D721Med (cell line): Measurements from ENCODE around the gene USB1.

Experiments used
- DNase-seq: peaks from one replicate; pipeline ENCODE4 v3.0.0; 2011; ENCODE audit warnings: low spot score; ENCODE audit not compliant: insufficient read length
- FAIRE-seq: peaks from 2 replicates; lab custom pipeline; 2011; peaks lifted over from hg19 to GRCh38; lab: Jason Lieb, UNC
- TF ChIP-seq, protein P1 (sequence below): IDR thresholded peaks from 2 replicates; pipeline ENCODE4 v1.5.1; 2012; ENCODE audit warnings: mild to moderate bottlenecking, control low read depth; ENCODE audit not compliant: insufficient read depth; ENCODE audit errors: missing control alignments

Gene USB1

DNA sequence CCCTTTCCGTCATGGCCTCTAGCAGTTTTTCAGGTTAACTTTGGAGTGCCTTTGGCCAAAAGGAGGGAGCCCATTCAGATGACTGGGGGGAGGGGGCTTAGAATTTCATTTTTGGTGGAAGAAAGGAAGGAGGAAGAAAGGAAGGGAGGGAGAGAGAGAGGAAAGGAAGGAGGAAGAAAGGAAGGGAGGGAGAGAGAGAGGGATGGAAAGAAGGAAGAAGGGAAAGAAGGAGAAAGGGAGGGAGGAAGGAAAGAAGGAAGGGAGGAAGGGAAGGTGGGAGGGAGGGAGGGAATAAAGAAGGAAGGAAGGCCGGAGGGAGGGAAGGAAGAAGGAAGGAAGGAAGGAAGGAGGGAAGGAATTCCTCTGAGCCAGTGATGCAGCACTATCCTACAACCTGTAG lies 50.1 kb downstream of the USB1 start:
- DNase-seq (no peak), FAIRE-seq (no peak)
- TF ChIP-seq, protein P1, sequence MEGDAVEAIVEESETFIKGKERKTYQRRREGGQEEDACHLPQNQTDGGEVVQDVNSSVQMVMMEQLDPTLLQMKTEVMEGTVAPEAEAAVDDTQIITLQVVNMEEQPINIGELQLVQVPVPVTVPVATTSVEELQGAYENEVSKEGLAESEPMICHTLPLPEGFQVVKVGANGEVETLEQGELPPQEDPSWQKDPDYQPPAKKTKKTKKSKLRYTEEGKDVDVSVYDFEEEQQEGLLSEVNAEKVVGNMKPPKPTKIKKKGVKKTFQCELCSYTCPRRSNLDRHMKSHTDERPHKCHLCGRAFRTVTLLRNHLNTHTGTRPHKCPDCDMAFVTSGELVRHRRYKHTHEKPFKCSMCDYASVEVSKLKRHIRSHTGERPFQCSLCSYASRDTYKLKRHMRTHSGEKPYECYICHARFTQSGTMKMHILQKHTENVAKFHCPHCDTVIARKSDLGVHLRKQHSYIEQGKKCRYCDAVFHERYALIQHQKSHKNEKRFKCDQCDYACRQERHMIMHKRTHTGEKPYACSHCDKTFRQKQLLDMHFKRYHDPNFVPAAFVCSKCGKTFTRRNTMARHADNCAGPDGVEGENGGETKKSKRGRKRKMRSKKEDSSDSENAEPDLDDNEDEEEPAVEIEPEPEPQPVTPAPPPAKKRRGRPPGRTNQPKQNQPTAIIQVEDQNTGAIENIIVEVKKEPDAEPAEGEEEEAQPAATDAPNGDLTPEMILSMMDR = no peak

DNA sequence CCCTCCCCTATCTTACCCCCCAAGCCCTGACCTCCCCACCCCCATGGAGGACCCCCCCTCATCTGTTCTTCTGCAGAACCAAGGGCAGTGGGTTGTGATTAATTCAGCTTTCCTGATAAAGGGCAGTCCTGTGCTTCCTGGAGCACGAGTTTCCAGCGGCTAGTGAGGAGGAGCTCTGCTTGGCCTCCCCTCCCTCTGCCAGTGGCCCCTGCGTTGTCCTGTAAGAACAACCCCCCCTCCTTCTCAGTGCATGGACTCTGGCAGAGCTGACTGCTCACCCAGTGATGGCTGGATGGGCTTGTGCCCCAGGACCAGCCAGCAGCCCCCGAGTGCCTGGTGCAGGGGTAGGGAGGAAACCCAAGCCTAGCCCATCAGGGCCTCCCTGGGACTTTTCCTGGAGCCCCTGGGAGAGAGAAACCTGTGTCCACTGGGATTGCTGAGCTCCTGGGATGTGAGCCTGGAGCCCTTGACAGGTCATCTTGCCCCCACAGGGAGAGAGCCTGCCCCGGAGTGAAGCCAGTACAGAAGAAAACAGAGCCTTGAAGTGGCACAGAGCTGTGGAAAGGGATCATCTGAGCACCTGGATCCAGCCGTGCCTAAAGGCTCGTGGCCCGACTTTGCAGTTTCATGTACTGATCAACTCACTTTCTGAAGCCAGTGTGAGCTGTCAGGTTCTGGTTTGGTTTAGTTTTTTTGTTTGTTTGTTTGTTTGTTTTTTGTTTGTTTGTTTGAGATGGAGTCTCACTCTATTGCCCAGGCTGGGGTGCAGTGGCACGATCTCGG lies 50.8 kb downstream of the USB1 start:
- DNase-seq (no peak), FAIRE-seq (no peak)
- TF ChIP-seq, protein P1 = no peak

DNA sequence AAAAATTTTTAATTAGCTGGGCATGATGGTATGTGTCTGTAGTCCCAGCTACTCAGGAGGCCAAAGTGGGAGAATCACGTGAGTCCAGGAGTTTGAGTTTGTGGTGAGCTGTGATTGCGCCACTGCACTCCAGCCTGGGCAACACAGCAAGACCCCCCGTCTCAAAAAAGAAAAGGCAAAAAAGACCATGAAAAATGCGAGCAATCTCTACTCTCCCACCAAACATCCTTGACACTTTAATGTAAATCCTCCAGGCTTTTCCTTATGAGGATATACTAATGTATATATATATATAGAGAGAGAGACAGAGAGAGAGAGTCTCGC lies 52.4 kb downstream of the USB1 start:
- TF ChIP-seq, protein P1 = no peak
- FAIRE-seq (no peak), DNase-seq (no peak)

DNA sequence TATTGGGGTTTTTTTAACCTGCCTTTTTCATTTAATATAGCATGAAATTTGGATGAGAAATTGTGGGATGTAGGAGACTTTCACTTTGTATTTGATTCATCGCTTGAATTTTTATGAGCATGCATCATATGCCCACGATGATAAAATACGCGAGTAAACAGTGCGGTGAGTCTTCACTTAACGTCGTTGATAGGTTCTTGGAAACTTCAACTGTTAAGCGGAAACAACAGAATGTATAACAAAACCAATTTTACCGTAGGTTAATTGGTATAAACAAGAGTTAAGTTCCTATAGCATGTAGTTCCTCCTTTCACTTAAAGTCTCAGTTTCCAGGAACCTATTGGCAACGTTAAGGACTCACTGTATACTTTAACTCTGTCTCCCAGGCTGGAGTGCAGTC lies 53.1 kb downstream of the USB1 start:
- DNase-seq = no peak
- TF ChIP-seq, protein P1 = no peak
- no peak for FAIRE-seq

DNA sequence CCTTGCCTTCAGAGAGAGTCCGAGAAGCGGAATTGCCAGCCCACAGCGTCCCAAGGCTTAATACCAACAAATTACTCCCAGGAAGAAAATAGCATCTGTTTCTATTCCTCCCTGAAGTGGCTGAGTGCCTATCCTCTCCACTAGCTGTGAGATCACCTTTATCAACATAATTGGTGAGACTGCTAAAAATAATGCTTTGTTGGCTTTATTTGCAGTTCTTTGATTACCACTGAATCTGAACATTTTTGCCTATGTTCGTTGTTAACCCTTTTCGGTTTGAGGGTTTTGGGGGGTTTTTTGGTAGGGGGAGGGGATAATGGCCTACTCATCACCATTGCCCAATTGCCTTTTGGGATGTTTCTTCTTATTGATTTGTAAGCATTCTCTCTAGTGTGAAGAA lies 55.4 kb downstream of the USB1 start:
- TF ChIP-seq, protein P1 = no peak
- DNase-seq (no peak), FAIRE-seq (no peak)

DNA sequence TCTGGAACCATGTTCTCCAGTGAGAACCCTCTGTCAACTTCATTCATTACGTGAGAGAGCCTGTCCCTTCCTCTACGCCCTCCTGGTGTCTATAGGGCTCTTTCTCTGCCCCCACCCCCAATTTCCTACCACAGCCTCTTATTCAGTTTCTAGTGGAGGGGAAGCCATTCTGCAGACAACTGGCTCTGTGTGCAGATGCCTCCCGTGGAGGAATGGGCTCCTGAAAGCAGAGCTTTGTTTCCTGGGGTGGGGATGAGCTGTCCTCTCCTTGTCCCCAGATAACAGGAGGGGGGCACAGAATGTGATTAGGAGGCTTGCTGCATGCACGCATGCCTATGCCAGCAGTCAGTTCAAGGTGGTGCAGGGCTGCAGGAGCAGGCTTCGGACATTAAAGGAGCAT lies 55.9 kb downstream of the USB1 start:
- TF ChIP-seq, protein P1 = no peak
- FAIRE-seq = no peak
- no peak for DNase-seq

DNA sequence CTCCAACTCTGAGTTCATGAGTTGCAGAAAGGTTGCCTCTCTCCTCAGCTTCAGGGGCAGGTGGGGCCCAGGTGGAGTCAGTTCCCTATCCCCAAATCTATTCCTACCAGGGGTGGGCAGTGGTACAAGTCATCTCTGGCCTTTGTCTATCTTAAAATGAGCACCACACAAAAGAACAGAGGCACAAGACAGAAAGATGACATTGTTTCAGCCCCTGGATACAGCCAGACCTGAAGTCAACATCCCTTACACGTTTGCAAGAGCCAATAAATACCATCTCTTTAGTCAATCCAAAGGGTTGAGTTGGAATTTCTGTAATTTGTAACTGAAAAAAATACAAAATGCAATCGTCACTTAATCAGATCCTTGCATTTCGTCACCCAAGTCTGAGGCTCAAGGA lies 56.6 kb downstream of the USB1 start:
- no peak for FAIRE-seq
- TF ChIP-seq, protein P1 = no peak
- DNase-seq = no peak
